HG02970 (cell line): Measurements from ENCODE around the gene ARHGEF17.

Experiments
- ATAC-seq: cut with Tn5 transposase; IDR thresholded peaks from one replicate; pipeline ENCODE4 v1.9.1; 2021; ENCODE audit warnings: mild to moderate bottlenecking, moderate library complexity, moderate number of reproducible peaks; ENCODE audit not compliant: unreplicated experiment, low FRiP score

Gene ARHGEF17

GRCh38 chr11:73399636-73400035 is 91.6 kb downstream of the ARHGEF17 start:
- ATAC-seq, result no peak

DNA sequence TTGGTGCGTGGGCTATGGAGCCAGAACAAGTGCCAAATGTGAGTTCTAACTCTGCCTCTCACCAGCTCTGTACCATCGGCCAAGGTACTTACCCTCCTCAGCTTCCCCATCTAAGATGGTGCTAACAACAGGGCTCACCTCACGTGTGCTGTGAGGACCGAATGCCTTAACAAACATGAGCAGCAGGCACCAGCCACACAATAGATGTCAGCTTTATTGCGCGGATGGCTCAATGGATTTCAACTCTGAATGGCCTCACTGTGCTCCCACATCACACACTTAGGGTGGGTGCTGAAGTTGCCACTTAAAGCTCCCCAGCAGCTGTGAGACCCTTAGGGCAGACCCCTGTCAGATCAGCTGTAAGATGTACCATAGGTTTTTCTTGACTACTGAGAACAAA is 92.2 kb downstream of the ARHGEF17 start:
- no peak for ATAC-seq

DNA sequence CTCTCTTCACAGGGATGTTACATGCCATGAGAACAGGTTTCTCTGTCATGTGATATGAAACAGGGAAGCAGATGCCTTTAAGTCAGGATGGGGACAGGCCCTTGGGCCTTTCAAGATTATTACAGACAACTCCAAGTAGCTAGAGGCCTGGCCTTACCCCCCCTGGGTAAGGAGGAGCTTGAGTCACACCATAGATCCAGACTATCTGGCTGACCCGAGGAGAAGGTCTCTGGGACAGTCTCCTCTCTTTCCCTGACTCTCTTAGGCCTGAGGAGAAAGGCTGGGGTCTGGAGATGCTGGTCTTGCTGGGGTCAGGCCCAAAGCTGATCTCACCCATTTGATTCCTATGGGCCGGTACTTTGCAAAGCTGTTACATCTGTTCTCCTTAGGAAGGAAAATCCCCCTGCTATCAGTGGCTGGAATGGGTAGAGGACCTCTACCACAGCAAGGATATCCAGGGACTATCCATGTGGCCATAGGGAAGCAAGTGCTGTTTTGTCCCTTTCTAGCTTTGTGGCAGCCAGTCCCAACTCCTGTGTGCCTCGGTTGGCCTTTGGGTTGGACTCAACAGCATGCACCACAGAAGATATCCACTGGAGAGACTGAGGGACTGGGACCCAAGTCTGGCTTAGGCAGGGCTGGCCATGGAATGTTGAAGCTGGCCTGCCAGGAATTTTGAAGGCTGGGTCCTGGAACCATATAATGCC is 93.3 kb downstream of the ARHGEF17 start:
- ATAC-seq, result no peak

- no peak for ATAC-seq
Measured at GRCh38 chr11:73401924-73402833, 94.1 kb downstream of the ARHGEF17 start.

DNA sequence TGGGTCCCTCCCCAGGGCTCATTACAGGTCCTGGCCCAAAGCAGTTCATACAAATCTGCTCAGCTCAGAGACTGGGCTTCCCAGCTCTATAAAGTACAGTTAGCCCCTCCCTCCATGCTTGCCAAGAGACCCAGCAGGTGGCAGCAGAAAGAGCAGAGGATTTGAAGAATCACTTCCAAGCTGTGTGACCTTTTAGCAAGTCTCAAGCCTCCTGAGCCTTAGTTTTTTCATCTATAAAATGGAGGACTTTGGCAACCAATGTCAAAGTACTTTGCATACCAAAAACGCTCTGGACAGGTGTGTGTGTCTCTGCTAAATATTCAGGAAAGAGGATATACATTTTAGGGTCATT is 94.7 kb downstream of the ARHGEF17 start:
- ATAC-seq, result no peak

GRCh38 chr11:73403541-73403940 is 95.5 kb downstream of the ARHGEF17 start:
- no peak for ATAC-seq

- no peak for ATAC-seq
Measured at GRCh38 chr11:73404048-73404447, 96.0 kb downstream of the ARHGEF17 start.

DNA sequence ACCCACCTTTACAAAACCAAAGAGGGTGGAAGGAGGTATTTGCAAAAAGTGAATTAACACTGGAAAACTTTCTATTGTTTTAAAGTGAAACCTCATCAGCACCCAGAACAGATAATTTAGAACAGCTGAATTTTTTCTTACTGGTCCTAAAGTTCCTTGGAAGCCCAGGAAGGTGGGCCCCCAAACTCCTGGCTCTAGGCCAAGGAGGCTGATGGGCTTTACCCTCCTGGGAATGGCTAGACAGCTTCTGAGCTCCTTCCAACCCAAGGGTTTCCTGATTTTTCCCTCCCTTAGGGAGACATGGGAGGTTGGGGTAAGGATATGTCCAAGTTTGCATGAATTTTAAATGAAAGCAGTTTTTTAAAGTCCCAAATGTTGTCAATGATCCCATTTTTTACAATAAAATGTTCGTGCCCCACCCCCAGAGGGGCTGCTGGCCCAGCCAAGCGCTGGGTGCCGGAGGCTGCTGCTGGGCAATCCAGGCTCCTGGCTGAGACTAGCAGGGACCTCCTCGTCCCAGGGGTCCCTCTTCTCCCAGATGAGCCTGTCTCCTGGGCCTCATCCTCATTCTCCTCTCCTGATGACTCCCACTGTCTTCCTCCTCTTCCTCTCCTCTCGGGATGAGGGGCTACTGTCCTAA is 96.5 kb downstream of the ARHGEF17 start:
- ATAC-seq, result no peak

- ATAC-seq, result no peak
Measured at GRCh38 chr11:73405146-73405510, 97.1 kb downstream of the ARHGEF17 start.

DNA sequence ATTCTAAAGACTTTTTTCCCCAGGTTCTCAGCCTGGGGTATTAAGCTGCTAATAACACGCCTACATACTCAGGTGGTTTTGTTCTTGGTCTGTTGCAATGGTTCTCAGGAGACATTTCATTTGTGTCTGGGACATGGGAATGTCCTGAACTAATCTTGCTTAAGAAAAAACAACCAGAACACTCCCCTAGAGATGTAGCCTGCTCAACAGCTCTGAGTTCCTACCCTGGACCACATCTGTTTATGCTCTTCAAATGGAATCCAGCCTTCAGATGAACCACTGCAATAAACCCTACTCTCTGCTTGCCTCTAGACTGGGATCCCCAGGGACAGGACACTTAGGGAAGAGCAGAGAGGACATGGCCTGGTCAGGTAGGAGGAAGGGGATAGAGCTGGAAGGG is 98.1 kb downstream of the ARHGEF17 start:
- ATAC-seq, result no peak

GRCh38 chr11:73406619-73407018 is 98.5 kb downstream of the ARHGEF17 start:
- no peak for ATAC-seq

- no peak for ATAC-seq
Measured at GRCh38 chr11:73409431-73409830, 101.4 kb downstream of the ARHGEF17 start.

DNA sequence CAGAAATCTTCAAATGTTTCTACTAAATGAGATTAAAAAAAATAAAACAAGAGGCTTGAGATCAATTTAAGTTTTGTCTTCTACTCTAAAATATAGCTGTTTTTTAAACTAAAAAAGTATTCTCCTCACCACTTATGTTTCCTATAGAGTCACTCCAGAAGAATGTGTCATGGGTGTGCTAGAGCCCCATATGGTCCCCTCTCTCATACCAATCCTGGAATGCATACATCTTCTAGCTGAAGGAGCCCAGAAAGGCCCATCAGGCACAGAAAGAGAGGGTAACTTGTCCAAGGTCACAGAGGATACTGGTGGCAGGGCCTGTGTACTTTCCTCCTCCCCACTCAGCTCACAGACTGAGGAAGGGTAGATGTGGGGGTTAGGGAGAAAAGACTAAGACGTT is 102.6 kb downstream of the ARHGEF17 start:
- no peak for ATAC-seq

GRCh38 chr11:73411031-73411430 is 103.0 kb downstream of the ARHGEF17 start:
- no peak for ATAC-seq

- ATAC-seq, result no peak
Measured at GRCh38 chr11:73412308-73412707, 104.2 kb downstream of the ARHGEF17 start.

DNA sequence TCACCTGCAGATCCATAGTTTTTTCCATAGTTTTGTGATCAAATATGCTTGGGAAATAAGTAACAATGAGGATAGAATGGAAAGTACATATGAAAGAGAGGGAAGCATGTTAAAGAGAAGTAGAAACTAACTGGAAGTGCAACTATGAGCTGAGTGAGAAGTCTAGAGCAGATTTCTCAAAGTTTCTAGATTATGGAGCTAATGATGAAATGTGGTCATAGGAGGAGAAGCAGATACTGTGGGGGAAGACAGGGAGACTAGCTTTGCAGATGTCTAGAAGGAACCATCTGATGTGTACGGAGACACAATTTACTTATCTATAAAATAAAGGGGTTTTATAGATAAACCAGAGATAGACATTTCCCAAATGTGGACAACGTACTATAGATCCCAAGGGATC is 105.2 kb downstream of the ARHGEF17 start:
- ATAC-seq, result no peak

- no peak for ATAC-seq
Measured at GRCh38 chr11:73414977-73415651, 107.0 kb downstream of the ARHGEF17 start.

DNA sequence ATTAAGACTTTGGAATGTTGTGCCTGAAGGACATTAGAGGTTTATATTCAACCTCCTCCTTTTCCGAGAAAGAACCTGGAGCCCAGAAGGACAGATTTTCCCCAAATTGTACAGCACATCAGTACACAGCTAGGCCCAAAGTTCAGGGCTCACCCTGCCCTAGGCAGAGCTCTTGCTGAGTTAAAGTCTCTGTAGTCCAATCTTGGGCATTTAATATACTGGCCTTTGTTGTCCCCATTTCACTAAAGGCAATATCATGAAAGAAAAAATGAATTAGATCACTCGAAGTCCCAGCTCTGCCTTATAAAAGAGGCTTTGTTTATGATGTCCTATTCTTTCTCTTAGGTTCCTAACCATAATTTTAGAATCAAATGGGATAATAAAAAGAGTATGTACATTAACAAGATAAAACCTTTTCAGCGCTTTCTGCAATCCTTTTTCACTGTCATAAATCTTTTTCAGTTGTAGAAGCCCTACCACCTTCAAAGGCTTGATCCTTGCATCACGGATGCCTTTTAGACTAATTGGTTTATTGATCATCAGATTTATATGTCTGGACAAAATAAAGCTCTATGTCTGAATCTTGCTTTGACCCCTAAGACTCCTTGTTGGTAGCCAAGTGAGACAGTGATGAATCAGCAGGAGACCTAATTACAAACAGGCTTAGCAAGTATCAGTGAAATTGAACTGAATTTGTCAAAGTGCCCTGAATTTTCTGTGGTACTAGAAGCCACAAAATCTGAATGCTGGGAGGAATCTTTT is 108.0 kb downstream of the ARHGEF17 start:
- ATAC-seq, result no peak

DNA sequence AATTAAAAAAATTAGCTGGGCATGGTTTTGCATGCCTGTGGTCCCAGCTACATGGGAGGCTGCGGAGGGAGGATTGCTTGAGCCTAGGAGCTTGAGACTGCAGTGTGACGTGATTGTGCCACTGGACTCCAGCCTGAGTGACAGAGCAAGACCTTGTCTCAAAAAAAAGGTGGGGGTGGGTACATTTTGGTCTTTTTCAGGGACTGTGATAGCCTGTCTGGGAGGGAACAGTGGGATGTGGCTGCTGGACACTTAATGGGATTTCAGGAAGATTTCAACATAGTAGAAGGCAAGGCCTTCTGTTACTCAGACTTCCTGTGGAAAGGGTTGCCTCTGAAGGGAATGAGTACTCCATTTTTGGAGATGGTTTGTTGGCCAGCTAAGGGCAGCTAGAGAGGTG is 108.7 kb downstream of the ARHGEF17 start:
- ATAC-seq, result no peak
